Kidney capillary endothelial cell (primary cell): ENCODE results near the gene PCDHGA6.
"Not testable (repeated sequence)": the region's sequence is repeated elsewhere in the genome, so short reads cannot be mapped to it uniquely, and the experiment has no call there.

Experiments used
- DNase-seq: peaks from one replicate; pipeline ENCODE4 v3.0.0-alpha.2; 2018; ENCODE audit warnings: low spot score

Gene PCDHGA6

DNA sequence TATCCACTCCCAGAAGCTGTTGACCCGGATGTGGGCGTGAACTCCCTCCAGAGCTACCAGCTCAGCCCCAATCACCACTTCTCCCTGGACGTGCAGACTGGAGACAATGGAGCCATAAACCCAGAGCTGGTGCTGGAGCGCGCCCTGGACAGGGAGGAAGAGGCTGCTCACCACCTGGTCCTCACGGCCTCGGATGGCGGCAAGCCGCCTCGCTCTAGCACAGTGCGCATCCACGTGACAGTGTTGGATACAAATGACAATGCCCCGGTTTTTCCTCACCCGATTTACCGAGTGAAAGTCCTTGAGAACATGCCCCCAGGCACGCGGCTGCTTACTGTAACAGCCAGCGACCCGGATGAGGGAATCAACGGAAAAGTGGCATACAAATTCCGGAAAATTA, 19.6 kb downstream of the PCDHGA6 start:
- no peak for DNase-seq

- not testable (repeated sequence) for DNase-seq
These were observed 20.9 kb downstream of the PCDHGA6 start for GRCh38 chr5:141394401-141395187.

DNA sequence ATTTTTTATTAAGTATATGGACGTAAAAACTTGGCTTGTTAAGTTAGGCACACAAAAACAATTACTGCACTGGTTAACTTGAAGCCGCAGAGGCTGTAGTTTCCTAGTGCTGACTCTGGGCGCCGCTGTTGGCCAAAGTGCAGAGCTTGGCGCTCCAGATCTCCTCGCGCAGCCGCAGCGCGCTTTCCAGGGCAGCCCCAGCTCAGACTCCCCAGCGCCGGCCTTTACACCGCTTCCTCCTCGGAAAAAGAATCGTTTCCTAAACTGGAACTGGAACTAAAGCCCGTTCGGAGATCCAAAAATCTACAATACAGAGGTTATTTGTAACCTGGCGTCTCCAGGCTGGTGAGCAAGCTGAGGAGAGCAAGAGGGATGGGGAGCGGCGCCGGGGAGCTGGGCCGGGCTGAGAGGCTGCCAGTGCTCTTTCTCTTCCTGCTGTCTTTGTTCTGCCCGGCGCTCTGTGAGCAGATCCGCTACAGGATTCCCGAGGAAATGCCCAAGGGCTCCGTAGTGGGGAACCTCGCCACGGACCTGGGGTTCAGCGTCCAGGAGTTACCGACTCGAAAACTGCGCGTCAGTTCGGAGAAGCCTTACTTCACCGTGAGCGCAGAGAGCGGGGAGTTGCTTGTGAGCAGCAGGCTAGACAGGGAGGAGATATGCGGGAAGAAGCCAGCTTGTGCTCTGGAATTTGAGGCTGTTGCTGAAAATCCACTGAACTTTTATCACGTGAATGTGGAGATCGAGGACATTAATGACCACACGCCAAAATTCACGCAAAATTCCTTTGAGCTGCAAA, 24.3 kb downstream of the PCDHGA6 start, which contains the start of gene PCDHGB5:
Gene PCDHGB5, plus strand, starts transcription at position 192 of the 796 bp plus-strand sequence. Its CDS starts 181 bp downstream, at position 373.
- DNase-seq = not testable (repeated sequence)

DNA sequence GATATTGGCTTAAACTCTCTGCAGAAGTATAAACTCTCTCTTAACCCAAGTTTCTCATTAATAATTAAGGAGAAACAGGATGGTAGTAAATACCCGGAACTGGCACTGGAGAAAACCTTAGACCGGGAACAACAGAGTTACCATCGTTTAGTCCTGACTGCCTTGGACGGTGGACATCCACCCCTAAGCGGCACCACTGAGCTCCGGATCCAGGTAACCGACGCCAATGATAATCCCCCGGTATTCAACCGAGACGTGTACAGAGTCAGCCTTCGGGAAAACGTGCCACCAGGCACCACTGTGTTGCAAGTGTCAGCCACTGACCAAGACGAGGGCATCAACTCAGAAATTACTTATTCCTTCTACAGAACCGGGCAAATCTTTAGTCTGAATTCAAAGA, 24.9 kb downstream of the PCDHGA6 start:
- DNase-seq = no peak

DNA sequence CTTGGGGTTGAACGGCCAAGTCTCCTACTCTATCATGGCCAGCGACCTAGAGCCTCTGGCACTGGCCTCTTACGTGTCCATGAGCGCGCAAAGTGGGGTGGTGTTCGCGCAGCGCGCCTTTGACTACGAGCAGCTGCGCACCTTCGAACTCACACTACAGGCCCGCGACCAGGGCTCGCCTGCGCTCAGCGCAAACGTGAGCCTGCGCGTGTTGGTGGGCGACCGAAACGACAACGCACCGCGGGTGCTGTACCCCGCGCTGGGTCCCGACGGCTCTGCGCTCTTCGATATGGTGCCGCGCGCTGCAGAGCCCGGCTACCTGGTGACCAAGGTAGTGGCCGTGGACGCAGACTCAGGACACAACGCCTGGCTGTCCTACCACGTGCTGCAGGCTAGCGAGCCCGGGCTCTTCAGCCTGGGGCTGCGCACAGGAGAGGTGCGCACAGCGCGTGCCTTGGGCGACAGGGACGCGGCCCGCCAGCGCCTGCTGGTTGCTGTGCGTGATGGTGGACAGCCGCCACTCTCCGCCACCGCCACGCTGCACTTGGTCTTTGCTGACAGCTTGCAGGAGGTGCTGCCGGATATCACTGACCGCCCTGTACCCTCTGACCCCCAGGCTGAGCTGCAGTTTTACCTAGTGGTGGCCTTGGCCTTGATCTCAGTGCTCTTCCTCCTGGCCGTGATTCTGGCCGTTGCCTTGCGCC, 26.0 kb downstream of the PCDHGA6 start:
- no peak for DNase-seq

DNA sequence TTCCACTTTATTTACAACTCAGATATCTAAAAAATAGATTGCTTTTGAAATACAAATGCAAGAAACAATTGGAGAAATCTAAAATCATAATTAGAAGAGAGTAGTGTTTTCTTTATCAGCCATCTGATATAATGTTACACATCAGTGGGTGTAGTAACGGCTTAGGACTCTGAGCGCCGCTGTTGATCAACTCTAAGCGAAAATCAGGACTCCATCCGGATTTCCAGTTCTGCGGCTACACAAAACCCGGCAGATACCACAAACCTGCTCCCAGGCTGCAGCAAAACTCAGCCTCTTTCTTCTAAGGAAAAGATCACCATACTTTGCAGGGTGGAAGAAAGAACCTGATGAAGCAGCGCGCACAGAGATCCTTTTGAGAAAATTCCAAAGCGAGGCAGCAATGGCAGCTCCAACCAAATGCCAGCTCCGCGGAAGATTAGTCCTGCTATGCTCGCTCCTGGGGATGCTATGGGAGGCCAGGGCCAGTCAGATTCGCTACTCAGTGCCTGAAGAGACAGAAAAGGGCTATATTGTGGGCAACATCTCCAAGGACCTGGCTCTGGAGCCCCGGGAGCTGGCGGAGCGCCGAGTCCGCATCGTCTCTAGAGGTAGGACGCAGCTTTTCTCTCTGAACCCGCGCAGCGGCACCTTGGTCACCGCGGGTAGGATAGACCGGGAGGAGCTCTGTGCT, 29.0 kb downstream of the PCDHGA6 start, which contains the start of gene PCDHGA9:
Gene PCDHGA9, plus strand, starts transcription at position 226 of the 691 bp plus-strand sequence. Its CDS starts 175 bp downstream, at position 401.
- DNase-seq = no peak

GRCh38 chr5:141403387-141403786, 29.7 kb downstream of the PCDHGA6 start:
- DNase-seq = no peak

GRCh38 chr5:141407790-141408505, 34.3 kb downstream of the PCDHGA6 start, which contains the start of gene PCDHGB6:
PCDHGB6 (plus strand) TSS chr5:141408021; CDS start chr5:141408203, 182 bp downstream.
- DNase-seq = not testable (repeated sequence)

- DNase-seq = no peak
These were observed 36.1 kb downstream of the PCDHGA6 start for GRCh38 chr5:141409598-141410306.

DNA sequence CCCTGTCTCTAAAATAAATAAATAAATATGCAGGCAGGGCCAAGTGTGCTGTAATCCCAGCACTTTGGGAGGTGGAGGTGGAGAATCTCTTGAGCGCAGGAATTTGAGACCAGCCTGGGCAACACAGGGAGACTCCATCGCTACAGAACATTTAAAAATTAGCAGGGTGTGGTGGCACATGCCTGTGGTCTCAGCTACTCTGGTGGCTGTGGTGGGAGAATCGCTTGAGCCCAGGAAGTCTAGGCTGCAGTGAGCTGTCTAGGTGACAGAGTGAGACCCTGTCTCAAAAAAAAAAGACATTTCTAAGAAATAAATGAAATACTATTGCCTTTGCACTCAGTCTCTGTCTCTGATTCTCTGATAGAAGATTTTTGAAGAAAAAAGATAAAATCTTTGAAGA, 37.9 kb downstream of the PCDHGA6 start:
- DNase-seq = no peak

DNA sequence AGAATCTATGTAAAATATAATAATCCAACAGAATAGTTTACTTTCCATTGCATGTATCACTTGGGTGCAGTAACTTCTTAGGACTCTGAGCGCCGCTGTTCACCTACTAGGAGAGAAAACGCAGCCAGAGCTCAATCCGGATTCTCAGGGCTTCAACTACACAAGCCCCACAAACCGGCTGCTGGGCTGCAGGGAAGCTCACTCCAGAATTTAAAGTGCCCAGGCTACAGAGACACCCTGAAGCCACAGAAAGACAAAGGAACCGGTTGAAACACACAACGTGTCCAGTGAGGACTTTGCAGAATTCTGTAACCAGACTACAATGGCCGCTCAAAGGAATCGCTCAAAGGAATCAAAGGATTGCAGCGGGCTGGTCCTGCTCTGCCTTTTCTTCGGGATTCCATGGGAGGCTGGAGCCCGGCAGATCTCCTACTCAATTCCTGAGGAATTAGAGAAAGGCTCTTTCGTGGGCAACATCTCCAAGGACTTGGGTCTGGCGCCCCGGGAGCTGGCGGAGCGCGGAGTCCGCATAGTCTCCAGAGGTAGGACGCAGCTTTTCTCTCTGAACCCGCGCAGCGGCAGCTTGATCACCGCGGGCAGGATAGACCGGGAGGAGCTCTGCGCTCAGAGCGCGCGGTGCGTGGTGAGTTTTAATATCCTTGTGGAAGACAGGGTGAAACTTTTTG, 39.3 kb downstream of the PCDHGA6 start, which contains the start of gene PCDHGA10:
Gene PCDHGA10, plus strand, starts transcription at position 134 of the 686 bp plus-strand sequence. Its CDS starts 189 bp downstream, at position 323.
- peak; percentile 58 for DNase-seq

DNA sequence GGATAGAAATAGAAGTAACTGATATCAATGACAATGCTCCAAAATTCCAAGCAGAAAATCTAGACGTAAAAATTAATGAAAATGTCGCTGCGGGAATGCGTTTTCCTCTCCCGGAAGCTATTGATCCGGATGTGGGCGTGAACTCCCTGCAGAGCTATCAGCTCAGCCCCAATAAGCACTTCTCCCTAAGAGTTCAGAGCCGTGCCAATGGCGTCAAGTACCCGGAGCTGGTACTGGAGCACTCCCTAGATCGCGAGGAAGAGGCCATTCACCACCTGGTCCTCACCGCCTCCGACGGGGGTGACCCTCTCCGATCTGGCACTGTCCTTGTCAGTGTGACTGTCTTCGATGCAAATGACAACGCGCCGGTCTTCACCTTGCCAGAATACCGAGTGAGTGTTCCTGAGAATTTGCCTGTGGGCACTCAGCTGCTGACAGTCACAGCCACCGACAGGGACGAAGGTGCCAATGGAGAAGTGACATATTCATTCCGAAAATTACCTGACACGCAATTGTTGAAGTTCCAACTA, 39.9 kb downstream of the PCDHGA6 start:
- no peak for DNase-seq

GRCh38 chr5:141414548-141415274, 41.0 kb downstream of the PCDHGA6 start:
- not testable (repeated sequence) for DNase-seq

DNA sequence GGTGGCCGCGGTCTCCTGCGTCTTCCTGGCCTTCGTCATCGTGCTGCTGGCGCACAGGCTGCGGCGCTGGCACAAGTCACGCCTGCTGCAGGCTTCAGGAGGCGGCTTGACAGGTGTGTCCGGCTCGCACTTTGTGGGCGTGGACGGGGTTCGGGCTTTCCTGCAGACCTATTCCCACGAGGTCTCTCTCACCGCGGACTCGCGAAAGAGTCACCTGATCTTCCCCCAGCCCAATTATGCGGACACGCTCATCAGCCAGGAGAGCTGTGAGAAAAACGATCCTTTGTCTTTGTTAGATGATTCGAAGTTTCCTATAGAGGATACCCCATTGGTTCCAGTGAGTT, 41.6 kb downstream of the PCDHGA6 start:
- DNase-seq = not testable (repeated sequence)

- peak; percentile 76 for DNase-seq
These were observed 43.9 kb downstream of the PCDHGA6 start, which contains the start of gene PCDHGB7 for GRCh38 chr5:141417494-141418172. PCDHGB7 (plus strand) TSS chr5:141417677; CDS start chr5:141417860, 183 bp downstream.

DNA sequence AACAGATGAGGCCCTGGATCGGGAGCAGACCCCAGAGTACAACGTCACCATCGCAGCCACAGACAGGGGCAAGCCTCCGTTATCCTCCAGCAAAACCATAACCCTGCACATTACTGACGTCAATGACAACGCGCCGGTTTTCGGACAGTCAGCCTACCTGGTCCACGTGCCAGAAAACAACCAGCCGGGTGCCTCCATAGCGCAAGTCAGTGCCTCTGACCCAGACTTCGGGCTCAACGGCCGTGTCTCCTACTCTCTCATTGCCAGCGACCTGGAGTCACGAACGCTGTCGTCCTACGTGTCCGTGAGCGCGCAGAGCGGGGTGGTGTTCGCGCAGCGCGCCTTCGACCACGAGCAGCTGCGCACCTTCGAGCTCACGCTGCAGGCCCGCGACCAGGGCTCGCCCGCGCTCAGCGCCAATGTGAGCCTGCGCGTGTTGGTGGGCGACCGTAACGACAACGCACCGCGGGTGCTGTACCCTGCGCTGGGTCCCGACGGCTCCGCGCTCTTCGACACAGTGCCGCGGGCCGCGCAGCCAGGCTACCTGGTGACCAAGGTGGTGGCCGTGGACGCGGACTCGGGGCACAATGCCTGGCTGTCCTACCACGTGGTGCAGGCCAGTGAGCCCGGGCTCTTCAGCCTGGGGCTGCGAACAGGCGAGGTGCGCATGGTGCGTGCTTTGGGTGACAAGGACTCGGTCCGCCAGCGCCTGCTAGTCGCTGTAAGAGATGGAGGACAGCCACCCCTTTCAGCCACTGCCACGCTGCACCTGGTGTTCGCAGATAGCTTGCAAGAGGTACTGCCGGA, 45.6 kb downstream of the PCDHGA6 start:
- DNase-seq = no peak
